Measurements from ENCODE around the gene OBI1. TPM values are rescaled to one million over a fixed set of nuclear protein-coding genes. Genes with fewer than 3 reads are reported as not detected.

The OBI1 gene
- total and polyA plus RNA-seq, 12 donors, result 1.5 to 14.3 (median 7.5) TPM

- Histone ChIP-seq H3K9me3 (replicated peaks in 1 of 3) (no peaks in the 10 kb centered on the region), H3K27ac (no peak overlapping the region), H3K4me3 (no peak overlapping the region), H3K4me1 (replicated peaks in 1 of 2) (no peaks in the 10 kb centered on the region), H3K36me3 (replicated peaks in 1 of 2) (peaks cover 0 to 8% of the 10 kb centered on the region in 2 donors), H3K27me3 (no peaks in the 10 kb centered on the region)
- 99 to 100% (median 100%) methylated on average over 1 of the region's 1 CpG for WGBS, 4 donors
- TF ChIP-seq CTCF (IDR thresholded peaks at IDR 0.05) (no peak), POLR2A (IDR thresholded peaks at IDR 0.05) (no peak)
- no peak for DNase-seq
- intact Hi-C loops (cut with DNase I), result no loop called here
Measured at GRCh38 chr13:78618411-78618810, 40.5 kb downstream of the OBI1 start.

DNA sequence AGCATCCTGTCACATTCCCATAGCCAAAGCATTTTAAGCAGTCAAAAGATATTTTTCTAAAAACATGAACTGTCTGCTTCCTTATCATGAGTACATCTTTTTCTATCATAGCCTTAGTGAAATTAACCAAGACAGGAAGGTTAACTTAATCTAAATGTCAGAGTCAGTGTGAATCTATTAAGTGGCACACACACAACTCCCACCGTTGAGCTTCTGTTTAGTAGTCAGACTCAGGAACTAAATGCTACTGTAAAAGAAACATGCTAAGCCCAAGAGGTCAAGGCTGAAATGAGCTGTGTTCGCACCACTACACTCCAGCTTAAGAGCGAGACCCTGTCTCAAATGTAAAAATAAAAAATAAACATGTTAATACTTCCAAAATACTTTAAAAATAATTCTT lies 47.9 kb downstream of the OBI1 start:
- Histone ChIP-seq H3K9me3 (replicated peaks in 1 of 3) (no peaks in the 10 kb centered on the region), H3K36me3 (replicated peaks in 1 of 2) (no peaks in the 10 kb centered on the region), H3K4me1 (replicated peaks in 1 of 2) (peaks cover 10 to 19% of the 10 kb centered on the region in 2 donors), H3K27me3 (peaks cover 30% of the 10 kb centered on the region), H3K27ac (no peak overlapping the region), H3K4me3 (no peak overlapping the region)
- 51 to 53% (median 52%) methylated on average over 3 of the region's 3 CpGs for WGBS, 4 donors
- DNase-seq, result no peak
- intact Hi-C loops (cut with DNase I), result no loop called here
- TF ChIP-seq POLR2A (IDR thresholded peaks at IDR 0.05) (no peak), CTCF (IDR thresholded peaks at IDR 0.05) (no peak)

GRCh38 chr13:78610381-78610883 lies 48.5 kb downstream of the OBI1 start:
- no peak for DNase-seq
- 46 to 56% (median 53%) methylated on average over 4 of the region's 4 CpGs for WGBS, 4 donors
- no peaks in the 10 kb centered on the region for H3K36me3 ChIP-seq (replicated peaks in 1 of 2)
- peaks cover 36% of the 10 kb centered on the region for H3K27me3 ChIP-seq
- no peaks in the 10 kb centered on the region for H3K9me3 ChIP-seq (replicated peaks in 1 of 3)
- no peak overlapping the region for H3K4me3 ChIP-seq
- TF ChIP-seq POLR2A (IDR thresholded peaks at IDR 0.05) (no peak), CTCF (IDR thresholded peaks at IDR 0.05) (no peak)
- H3K4me1 ChIP-seq (replicated peaks in 1 of 2), result peaks cover 10 to 19% of the 10 kb centered on the region in 2 donors
- intact Hi-C loops (cut with DNase I), result no loop called here
- H3K27ac ChIP-seq, result no peak overlapping the region

DNA sequence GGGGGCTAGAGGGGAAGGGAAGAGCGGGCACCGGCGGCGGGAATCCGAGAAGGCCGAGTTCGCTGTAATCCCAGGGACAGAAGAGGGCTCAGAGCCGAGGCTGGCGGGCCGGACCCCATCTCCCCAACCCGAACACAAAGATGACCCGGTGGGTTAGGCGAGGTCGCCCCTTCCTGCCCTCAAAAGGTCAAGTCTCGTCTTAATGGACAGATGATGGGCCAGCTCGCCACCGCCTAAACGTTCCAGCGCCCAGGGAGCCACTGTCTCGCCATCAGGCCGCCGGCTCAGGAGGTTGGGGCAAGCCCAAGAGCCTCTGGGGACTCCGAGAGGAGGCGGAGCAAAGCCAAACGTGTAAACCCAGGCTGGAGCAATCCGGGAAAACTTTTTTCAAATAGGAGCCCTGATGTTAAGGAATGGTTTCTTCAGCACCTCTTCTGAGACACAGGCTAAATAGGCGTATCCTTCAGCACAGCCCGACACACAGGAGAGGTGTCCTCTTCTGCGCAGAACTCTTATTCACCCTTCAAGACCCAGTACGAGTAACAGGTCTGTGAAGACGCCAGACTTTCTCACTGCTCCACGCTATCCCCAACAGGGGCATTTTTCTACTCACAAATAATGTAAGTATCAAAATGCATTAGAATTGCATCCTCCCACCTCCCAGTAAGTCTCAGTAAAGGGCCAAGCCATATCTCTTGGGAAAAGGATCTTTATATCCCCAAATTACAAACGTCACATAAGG lies 49.3 kb downstream of the OBI1 start:
- intact Hi-C loops (cut with DNase I), result loop anchor here in 1 of 2 donors (10.0 kb wide), 1 partner anchor 55 kb away; no protein-coding TSS in a partner anchor
- Histone ChIP-seq H3K36me3 (replicated peaks in 1 of 2) (no peaks in the 10 kb centered on the region), H3K27ac (no peak overlapping the region), H3K9me3 (replicated peaks in 1 of 3) (no peaks in the 10 kb centered on the region), H3K4me1 (replicated peaks in 1 of 2) (peaks cover 10 to 19% of the 10 kb centered on the region in 2 donors), H3K27me3 (peaks cover 44% of the 10 kb centered on the region), H3K4me3 (peak overlapping the region in 2 of 4 donors; percentile 32 to 57)
- TF ChIP-seq POLR2A (IDR thresholded peaks at IDR 0.05), result no peak
- no peak for TF ChIP-seq CTCF (IDR thresholded peaks at IDR 0.05)
- 13 to 33% (median 19%) methylated on average over 23 to 33 of the region's 33 CpGs for WGBS, 4 donors
- DNase-seq, result peak in 4 of 7 donors; percentile 23 to 36 (median 28)
